NCI-H187 treated with DMSO at 0.1 percent for 48 hours (cell line): Measurements from ENCODE around the gene TOGARAM1.

Source experiments
- DNase-seq: peaks from one replicate; lab custom pipeline; 2025; lab: John Stamatoyannopoulos, UW

The TOGARAM1 gene

GRCh38 chr14:45084946-45085346, 123.0 kb downstream of the TOGARAM1 start:
- DNase-seq = no peak

GRCh38 chr14:45089813-45090212, 127.8 kb downstream of the TOGARAM1 start:
- no peak for DNase-seq

DNA sequence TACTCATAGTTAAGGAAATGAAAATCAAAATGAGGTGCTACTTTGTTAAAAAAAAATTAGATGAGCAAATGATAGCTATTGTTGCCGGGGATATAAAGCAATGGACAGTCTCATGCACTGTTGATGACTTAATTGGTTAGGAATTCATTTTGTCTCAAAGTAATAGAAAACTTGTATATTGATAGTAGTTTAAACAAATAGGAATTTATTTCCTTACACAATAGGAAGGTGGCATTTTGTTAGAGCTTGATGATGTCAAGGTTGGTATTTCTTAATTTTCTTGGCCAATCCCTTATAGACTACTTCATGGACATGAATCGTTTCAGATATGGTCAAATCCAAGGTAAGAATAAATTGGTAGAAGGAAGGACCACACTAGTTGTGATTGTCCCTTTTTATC, 129.7 kb downstream of the TOGARAM1 start:
- DNase-seq = no peak

DNA sequence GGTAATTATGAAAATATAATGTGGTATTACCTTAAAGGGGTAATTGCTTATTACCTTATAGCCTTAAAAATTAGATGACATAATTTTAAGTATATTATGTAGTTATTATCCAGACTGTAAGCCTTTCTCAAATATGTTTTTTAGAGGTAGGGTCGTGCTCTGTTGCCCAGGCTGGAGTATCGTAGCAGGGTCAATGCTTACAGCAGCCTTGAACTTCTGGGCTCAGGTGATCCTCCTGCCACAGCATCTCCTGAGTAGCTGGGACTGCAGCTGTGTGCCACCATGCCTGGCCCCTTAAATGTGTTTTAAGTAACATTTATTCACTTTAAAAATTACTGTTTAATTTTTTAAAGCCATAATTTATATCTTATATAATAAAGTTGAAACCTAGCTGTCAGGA, 132.3 kb downstream of the TOGARAM1 start:
- DNase-seq = no peak

DNA sequence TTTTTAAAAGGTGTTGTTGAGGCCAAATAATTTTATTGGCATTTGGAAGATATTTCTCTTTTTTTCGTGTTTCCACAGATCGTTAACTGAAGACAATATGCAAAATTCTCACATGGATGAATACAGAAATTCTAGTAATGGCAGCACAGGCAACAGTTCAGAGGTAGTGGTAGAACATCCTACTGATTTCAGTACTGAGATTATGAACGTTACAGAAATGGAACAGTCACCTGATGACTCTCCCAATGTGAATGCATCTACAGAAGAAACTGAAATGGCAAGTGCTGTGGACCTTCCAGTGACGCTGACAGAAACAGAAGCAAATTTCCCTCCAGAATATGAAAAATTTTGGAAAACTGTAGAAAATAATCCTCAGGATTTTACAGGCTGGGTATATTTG, 133.2 kb downstream of the TOGARAM1 start:
- no peak for DNase-seq

- no peak for DNase-seq
These were observed 134.2 kb downstream of the TOGARAM1 start for GRCh38 chr14:45096218-45096617.

DNA sequence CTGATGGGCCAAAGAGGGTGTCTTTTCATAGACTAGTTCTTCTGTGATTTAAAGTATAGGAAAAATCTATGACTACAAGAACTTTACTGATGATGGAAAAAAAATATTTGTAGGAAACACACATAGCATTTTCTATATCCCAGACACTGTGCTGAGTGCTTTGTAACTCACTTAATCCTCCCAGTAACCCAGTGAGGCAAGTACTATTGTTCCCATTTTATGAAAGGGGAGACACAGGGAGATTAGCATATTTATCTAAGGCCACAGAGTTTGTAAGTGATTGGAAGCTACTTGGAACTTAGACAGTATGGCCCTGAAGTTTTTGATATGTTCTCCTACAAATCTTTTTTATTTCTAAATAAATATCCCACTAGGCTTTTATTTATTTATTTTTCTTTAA, 141.8 kb downstream of the TOGARAM1 start:
- no peak for DNase-seq

DNA sequence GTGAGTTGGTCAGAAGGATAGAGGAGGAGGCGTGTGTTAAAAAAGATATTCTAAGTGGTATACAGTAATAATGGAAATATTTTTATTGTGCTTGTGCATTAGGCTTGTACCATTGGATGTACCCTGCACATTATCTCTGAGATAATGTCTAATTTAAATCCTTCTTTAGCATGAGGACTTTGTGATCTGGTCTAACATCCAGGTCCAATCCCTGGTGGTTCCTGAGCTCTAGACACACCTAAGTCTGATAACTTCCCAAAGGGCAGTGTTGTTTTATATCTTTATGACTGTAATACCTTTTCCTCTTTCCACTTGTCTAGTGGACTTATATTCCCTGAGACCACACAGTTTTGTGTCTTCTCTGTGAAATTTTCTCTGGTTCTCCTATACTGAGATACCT, 142.6 kb downstream of the TOGARAM1 start:
- DNase-seq = no peak

GRCh38 chr14:45112896-45113781, 151.1 kb downstream of the TOGARAM1 start:
- DNase-seq = no peak

DNA sequence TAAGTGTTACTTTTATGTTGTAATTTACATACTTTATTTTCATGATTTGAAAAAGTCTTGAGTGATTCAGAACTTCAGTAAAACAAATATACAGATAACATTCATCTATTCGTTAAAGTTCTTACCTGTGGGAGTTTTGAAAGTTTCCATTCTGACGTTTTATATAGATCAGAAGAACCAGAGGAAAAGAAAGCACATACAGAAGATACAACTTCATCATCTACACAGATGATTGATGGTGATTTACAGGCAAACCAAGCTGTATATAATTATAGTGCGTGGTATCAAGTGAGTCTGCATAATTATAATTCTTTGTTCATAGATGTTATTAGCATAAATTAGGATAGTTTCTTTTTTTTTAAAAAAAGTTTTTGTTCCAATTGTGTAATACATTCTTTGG, 152.3 kb downstream of the TOGARAM1 start:
- no peak for DNase-seq

DNA sequence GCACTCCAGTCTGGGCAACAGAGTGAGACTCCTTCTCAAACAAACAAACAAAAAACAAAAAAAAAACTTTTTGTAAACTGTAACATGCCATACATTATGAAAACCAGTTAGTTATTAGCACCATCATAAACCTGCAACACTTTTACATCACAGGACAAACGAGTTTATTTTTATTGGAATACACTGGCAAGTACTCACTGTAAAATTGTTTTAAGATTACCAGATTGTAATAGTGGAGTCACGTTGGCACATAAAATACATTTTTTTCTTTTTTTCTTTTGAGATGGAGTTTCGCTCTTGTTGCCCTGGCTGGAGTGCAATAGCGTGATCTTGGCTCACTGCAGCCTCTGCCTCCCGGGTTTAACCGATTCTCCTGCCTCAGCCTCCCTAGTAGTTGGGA, 156.6 kb downstream of the TOGARAM1 start:
- no peak for DNase-seq

DNA sequence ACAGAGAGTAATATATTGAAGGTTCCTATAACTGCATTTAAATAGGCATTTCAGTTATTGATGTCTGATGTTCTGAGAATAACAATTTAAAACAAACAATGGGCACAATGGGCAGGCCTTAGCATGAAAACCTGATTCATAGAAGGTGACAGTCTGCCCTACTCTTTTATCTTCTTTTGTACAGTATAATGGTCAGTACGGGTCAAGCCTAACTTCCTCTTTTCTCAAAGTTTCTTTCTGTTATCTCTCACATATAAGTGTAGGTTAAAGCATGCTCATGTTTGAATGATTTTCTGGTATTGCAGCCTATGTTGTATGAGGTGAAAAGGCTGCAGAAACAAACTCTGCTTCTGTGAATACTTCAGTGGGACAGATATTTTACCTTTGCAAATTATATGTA, 158.1 kb downstream of the TOGARAM1 start:
- no peak for DNase-seq

- DNase-seq = no peak
These were observed 161.3 kb downstream of the TOGARAM1 start for GRCh38 chr14:45123271-45123670.
